HCT116 (cell line): ENCODE measurements around the gene RASAL2.

Experiments
- ATF3 ChIP-seq: IDR thresholded peaks from 2 replicates; pipeline ENCODE4 v1.6.1; 2012
- CEBPB ChIP-seq: IDR thresholded peaks from 2 replicates; pipeline ENCODE4 v1.6.1; 2012; ENCODE audit warnings: low read depth
- EZH2 ChIP-seq: fragments of 200-600 bp; sonication (generic); IDR thresholded peaks from 2 replicates; pipeline ENCODE4 v1.6.1; 2017; ENCODE audit warnings: antibody characterized with exemption, mixed run types
- JUND ChIP-seq: IDR thresholded peaks from 2 replicates; pipeline ENCODE4 v1.6.1; 2012
- POLR2A ChIP-seq: IDR thresholded peaks from 2 replicates; pipeline ENCODE4 v1.7.0; 2011; ENCODE audit warnings: borderline replicate concordance; ENCODE audit not compliant: insufficient read depth, insufficient read length; ENCODE audit errors: extremely low read depth
- POLR2AphosphoS5 ChIP-seq: IDR thresholded peaks from 2 replicates; pipeline ENCODE4 v1.6.1; 2011; ENCODE audit warnings: mild to moderate bottlenecking, low read depth, low read length, moderate library complexity
- TF ChIP-seq, protein P1 (sequence below), 3 experiments: fragments of 200-600 bp in 1 of 3; sonication (generic) in 1 of 3; IDR thresholded peaks in 2 of 3; conservative IDR thresholded peaks in 1 of 3; 2 replicates each; pipeline ENCODE4 v1.5.1; 2012 to 2017; ENCODE audit warnings: low read depth in 2 of 3, low read length in 2 of 3, antibody characterized with exemption in 1 of 3, borderline replicate concordance in 1 of 3, control low read depth in 1 of 3, mild to moderate bottlenecking in 1 of 3, mixed read lengths in 1 of 3, mixed run types in 1 of 3, moderate library complexity in 1 of 3; ENCODE audit not compliant: insufficient read depth in 1 of 3
- TF ChIP-seq, protein P2 (sequence below): IDR thresholded peaks from 2 replicates; pipeline ENCODE4 v1.6.1; 2012; ENCODE audit warnings: low read depth

GRCh38 chr1:178120088-178120487 lies 26.2 kb downstream of the RASAL2 start:
- TF ChIP-seq POLR2A (no peak), ATF3 (no peak), POLR2AphosphoS5 (no peak), JUND (no peak), CEBPB (no peak), EZH2 (no peak)
- TF ChIP-seq, protein P1, sequence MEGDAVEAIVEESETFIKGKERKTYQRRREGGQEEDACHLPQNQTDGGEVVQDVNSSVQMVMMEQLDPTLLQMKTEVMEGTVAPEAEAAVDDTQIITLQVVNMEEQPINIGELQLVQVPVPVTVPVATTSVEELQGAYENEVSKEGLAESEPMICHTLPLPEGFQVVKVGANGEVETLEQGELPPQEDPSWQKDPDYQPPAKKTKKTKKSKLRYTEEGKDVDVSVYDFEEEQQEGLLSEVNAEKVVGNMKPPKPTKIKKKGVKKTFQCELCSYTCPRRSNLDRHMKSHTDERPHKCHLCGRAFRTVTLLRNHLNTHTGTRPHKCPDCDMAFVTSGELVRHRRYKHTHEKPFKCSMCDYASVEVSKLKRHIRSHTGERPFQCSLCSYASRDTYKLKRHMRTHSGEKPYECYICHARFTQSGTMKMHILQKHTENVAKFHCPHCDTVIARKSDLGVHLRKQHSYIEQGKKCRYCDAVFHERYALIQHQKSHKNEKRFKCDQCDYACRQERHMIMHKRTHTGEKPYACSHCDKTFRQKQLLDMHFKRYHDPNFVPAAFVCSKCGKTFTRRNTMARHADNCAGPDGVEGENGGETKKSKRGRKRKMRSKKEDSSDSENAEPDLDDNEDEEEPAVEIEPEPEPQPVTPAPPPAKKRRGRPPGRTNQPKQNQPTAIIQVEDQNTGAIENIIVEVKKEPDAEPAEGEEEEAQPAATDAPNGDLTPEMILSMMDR (IDR thresholded peaks at IDR 0.05 in 2 of 3, conservative IDR thresholded peaks at IDR 0.05 in 1 of 3; ENCODE audit: borderline replicate concordance in 1 of 3, insufficient read depth in 1 of 3, low read depth in 2 of 3, low read length in 2 of 3), result no peak
- TF ChIP-seq, protein P2, sequence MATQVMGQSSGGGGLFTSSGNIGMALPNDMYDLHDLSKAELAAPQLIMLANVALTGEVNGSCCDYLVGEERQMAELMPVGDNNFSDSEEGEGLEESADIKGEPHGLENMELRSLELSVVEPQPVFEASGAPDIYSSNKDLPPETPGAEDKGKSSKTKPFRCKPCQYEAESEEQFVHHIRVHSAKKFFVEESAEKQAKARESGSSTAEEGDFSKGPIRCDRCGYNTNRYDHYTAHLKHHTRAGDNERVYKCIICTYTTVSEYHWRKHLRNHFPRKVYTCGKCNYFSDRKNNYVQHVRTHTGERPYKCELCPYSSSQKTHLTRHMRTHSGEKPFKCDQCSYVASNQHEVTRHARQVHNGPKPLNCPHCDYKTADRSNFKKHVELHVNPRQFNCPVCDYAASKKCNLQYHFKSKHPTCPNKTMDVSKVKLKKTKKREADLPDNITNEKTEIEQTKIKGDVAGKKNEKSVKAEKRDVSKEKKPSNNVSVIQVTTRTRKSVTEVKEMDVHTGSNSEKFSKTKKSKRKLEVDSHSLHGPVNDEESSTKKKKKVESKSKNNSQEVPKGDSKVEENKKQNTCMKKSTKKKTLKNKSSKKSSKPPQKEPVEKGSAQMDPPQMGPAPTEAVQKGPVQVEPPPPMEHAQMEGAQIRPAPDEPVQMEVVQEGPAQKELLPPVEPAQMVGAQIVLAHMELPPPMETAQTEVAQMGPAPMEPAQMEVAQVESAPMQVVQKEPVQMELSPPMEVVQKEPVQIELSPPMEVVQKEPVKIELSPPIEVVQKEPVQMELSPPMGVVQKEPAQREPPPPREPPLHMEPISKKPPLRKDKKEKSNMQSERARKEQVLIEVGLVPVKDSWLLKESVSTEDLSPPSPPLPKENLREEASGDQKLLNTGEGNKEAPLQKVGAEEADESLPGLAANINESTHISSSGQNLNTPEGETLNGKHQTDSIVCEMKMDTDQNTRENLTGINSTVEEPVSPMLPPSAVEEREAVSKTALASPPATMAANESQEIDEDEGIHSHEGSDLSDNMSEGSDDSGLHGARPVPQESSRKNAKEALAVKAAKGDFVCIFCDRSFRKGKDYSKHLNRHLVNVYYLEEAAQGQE, result no peak
